HG03460 (cell line): ENCODE data around the gene MYOCD.

Experiments
- ATAC-seq: cut with Tn5 transposase; IDR thresholded peaks from one replicate; pipeline ENCODE4 v1.9.1; 2021; ENCODE audit not compliant: unreplicated experiment

Gene MYOCD

GRCh38 chr17:12744786-12745185 lies 79.1 kb downstream of the MYOCD start:
- no peak for ATAC-seq

- no peak for ATAC-seq
These were observed 79.8 kb downstream of the MYOCD start for GRCh38 chr17:12745486-12745885.

GRCh38 chr17:12756786-12757185 lies 91.1 kb downstream of the MYOCD start:
- no peak for ATAC-seq

- no peak for ATAC-seq
These were observed 93.4 kb downstream of the MYOCD start for GRCh38 chr17:12759090-12759489.

- no peak for ATAC-seq
These were observed 99.9 kb downstream of the MYOCD start for GRCh38 chr17:12765548-12765947.

GRCh38 chr17:12768255-12768654 lies 102.6 kb downstream of the MYOCD start:
- ATAC-seq, result no peak

GRCh38 chr17:12769981-12770380 lies 104.3 kb downstream of the MYOCD start:
- ATAC-seq, result no peak

- ATAC-seq, result no peak
These were observed 107.5 kb downstream of the MYOCD start for GRCh38 chr17:12773153-12773552.

- peak; percentile 95 for ATAC-seq
These were observed 123.4 kb downstream of the MYOCD start for GRCh38 chr17:12789075-12789480.

- ATAC-seq, result peak; percentile 71
These were observed 124.0 kb downstream of the MYOCD start, which contains the start of gene ARHGAP44 for GRCh38 chr17:12789481-12790248. Gene ARHGAP44 (plus strand): TSS chr17:12789498. CDS start chr17:12789839, 341 bp downstream.

GRCh38 chr17:12790249-12791106 lies 124.8 kb downstream of the MYOCD start:
- ATAC-seq, result no peak

GRCh38 chr17:12794919-12795532 lies 129.3 kb downstream of the MYOCD start:
- ATAC-seq, result no peak

GRCh38 chr17:12800855-12801365 lies 135.2 kb downstream of the MYOCD start:
- no peak for ATAC-seq

- no peak for ATAC-seq
These were observed 140.9 kb downstream of the MYOCD start for GRCh38 chr17:12806630-12807029.

GRCh38 chr17:12808723-12809122 lies 143.0 kb downstream of the MYOCD start:
- ATAC-seq, result no peak

- ATAC-seq, result no peak
These were observed 147.2 kb downstream of the MYOCD start for GRCh38 chr17:12812877-12813276.

GRCh38 chr17:12813664-12814063 lies 148.0 kb downstream of the MYOCD start:
- no peak for ATAC-seq

GRCh38 chr17:12814718-12815117 lies 149.0 kb downstream of the MYOCD start:
- no peak for ATAC-seq

- peak; percentile 100 for ATAC-seq
These were observed 150.0 kb downstream of the MYOCD start for GRCh38 chr17:12815642-12816141.
